Stimulated activated CD4-positive, alpha-beta T cell treated with anti-CD3 and anti-CD28 coated beads, TNF-alpha, amount 100 ng/mL, for 48 hours (primary cell): ENCODE data around the gene STUB1.

Experiments
- DNase-seq, 3 donors: peaks; one replicate each; pipeline ENCODE4 v3.0.0-alpha.2; 2020; ENCODE audit warnings: low read depth in 3 of 3

STUB1 gene

GRCh38 chr16:644556-644955 lies 35.7 kb upstream of the STUB1 start:
- no peak for DNase-seq

- DNase-seq, result no peak
These were observed 34.1 kb upstream of the STUB1 start for GRCh38 chr16:645852-646678.

- DNase-seq, result no peak
These were observed 33.5 kb upstream of the STUB1 start for GRCh38 chr16:646679-647172.

DNA sequence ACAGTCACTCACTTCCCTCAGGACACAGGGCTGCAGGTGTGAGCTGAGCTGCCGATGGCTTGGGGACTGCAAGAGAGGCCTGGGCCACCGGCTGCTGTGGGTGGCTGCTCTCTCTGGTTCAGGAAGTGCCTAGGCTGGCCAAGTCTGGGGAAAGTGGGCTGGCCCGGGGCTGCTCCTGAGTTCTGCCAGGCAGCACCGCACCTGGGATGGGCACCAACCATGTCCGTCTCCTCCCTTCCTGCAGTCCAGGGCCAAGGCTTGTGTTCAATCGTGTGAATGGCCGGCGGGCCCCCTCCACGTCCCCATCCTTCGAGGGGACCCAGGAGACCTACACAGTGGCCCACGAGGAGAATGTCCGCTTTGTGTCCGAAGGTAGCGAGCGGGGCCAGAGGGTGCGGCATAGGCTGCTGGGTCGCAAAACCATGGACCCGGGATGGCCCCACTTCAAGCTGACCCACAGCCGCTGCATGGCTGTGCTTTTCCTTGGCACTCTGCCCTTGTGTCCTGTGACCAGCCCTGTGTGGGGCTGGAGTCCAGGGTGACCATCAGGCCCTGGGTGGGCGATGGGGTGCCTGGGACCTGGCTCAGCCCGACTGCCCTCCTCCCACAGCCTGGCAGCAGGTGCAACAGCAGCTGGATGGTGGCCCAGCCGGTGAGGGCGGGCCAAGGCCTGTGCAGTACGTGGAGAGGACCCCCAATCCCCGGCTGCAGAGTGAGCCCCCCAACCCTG lies 32.9 kb upstream of the STUB1 start:
- DNase-seq, result no peak

DNA sequence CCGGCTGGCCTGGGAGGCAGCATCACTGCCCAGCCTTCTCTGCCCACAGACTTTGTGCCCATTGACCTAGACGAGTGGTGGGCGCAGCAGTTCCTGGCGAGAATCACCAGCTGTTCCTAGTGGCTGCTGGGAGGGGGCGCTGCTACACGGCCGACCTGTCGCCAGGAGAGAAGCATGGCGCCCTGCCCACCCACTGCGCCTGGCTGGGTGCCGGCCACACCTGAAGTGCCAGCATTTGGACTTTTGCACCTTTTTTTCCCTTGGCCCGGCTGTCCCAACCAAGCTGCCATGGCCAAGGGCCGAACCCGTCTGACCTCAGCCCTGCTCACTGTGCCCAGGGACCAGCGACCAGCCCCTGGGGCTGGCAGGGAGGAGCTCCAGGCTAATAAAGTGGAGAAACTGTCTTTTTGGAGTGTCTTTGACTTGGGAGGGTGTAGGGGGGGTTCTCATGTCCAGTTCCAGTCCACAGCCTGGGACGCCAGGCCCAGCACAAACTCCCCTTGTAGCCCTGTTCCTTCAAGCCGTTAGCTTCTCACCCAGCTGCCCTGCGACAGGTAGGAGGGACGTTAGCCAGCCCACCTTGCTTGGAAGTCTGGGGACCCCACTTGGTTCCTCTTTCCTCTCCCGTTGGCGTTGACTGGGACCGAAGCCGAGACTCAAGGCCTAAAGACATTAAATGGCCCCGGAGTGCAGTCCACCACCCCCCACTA lies 32.0 kb upstream of the STUB1 start:
- DNase-seq, result peak in 1 of 3 donors; percentile 57

DNA sequence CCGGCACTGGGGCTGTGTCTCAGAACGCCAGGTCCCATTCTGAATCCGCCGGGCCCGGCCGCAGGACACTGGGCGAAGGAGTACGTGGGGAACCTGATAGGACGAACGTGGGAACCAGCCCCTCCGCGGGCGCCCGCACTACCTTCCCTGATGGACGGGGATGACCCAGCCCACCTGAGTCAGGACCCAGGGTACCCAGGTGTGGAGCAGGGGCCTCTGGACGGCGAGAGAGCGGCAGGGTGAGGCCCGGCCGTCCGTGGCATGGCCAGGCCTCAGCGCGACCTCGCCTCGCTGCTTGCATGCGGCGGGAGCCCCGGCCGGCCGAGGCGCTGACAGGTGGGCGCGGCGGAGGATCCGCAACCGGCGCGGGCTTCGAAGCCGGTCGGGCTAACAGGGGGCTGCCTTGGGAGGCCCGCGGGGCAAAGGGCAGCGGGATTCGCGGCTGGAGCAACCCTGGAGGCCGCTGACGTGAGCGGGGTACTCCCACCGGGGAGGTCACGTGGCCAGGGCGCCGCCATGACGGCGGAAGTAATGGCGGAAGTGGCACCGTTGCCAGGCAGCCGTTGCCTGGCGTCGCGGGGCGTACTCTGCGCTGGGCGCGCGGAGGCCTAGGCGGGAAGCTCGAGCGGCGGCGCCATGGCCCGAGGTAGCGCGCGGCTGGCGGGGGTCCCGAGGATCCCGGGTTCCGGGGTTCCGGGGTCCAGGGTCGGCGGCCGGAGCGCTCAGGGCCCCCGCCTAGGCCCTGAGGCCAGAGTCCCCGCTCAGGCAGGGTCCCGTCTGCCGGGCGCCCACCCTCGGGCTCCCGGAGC lies 31.2 kb upstream of the STUB1 start, which contains the start of gene WDR90:
Gene WDR90 (plus strand): TSS at position 585 of the 809 bp plus-strand sequence. CDS start 52 bp downstream, at position 637.
- DNase-seq, result peak; percentile 87 to 94 (median 88)

- DNase-seq, result no peak
These were observed 30.6 kb upstream of the STUB1 start for GRCh38 chr16:649631-650030.

DNA sequence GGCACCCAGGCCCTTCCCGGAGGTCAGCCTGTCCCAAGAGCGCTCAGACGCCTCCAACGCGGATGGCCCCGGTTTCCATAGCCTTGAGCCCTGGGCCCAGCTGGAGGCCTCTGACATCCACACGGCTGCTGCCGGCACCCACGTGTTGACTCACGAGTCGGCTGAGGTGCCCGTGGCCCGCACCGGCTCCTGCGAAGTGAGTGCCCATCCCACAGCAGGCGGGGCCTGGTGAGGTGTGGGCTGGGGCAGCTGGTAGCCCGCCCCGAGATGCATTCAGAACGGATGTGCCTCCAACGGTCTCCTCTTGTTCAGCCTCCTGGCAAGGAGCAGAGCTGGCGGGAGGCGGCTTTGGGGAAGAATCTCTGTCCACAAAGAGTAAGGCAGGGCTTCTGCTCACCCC lies 28.4 kb upstream of the STUB1 start:
- no peak for DNase-seq

GRCh38 chr16:652454-653305 lies 27.5 kb upstream of the STUB1 start:
- no peak for DNase-seq

GRCh38 chr16:654034-654433 lies 26.2 kb upstream of the STUB1 start:
- no peak for DNase-seq

GRCh38 chr16:657487-657886 lies 22.7 kb upstream of the STUB1 start:
- no peak for DNase-seq

DNA sequence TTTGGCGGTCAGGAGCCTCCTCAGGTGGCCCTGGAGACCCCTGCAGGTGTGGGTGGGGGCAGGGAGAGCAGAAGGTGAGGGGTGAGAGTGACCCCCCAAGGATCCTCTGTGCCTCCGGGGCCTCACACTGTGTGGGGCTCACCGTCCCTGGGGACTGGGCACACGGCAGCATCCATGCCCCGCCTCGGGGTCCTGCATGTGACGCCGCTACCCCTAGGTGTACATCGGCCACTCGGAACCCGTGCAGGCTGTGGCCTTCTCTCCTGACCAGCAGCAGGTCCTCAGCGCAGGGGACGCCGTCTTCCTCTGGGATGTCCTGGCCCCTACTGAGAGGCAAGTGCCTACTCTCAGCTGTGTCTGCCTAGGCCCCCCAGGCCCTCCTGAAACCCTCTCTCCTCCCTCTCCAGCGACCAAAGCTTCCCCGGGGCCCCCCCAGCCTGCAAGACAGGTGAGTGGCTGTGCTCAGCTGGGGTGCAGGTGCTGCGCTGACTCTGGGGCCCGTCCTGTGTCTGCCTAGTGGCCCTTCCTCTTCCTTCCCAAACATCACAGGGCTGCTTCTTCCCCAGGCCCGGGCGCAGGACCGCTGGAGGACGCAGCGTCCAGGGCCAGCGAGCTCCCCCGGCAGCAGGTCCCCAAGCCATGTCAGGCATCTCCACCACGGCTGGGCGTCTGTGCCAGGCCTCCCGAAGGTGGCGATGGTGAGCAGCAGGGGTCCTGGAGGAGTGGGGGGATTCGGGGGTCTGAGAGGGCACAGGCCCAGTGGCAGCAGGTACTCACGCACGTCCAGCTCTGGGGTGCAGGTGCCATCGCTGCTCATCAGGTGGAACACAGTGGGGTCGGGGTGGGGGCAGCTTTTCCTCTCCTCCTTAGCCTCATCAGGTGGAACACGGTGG lies 21.3 kb upstream of the STUB1 start:
- no peak for DNase-seq

GRCh38 chr16:659618-660017 lies 20.6 kb upstream of the STUB1 start:
- DNase-seq, result no peak

GRCh38 chr16:660132-660458 lies 20.1 kb upstream of the STUB1 start:
- no peak for DNase-seq

- DNase-seq, result peak in 1 of 3 donors; percentile 51
These were observed 19.6 kb upstream of the STUB1 start for GRCh38 chr16:660459-661183.

DNA sequence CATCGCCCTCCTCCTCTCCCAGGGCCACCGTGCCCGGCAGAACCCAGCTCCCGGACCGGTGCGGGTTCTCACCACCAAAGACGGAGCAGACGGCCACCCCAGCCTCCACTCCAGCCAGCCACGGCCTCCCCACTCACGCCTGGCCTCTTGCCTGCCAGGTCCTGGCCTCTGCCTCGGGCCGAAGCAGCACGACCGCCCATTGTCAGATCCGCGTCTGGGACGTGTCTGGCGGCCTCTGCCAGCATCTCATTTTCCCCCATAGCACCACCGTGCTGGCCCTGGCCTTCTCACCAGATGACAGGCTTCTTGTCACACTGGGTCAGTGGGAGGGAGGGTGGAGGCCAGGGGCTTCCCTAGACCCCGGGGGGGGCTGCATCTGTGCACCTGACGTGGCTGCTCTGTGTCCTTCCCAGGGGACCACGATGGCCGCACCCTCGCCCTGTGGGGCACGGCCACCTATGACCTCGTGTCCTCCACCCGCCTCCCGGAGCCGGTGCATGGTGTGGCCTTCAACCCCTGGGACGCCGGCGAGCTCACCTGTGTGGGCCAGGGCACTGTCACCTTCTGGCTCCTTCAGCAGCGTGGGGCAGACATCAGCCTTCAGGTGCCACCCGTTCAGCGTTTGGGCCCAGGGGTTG lies 18.9 kb upstream of the STUB1 start:
- no peak for DNase-seq

- no peak for DNase-seq
These were observed 18.1 kb upstream of the STUB1 start for GRCh38 chr16:662095-662494.

DNA sequence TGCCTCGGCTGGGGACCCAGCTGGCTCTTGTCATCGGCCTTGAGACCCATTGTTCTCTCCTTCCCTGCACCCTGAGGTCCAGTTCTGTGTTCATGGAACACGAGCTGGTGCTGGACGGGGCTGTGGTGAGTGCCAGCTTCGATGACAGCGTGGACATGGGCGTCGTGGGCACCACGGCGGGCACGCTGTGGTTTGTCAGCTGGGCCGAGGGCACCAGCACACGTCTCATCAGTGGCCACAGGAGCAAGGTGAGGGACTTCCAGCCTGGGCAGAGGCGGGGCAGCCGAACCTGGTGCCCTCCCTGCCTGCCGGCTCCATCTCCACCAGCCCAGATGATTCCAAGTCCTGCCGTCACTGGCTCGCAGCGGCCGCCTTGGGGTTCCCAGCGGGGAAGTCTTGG lies 17.6 kb upstream of the STUB1 start:
- DNase-seq, result no peak
